Raji (cell line): ENCODE results near the gene DNAJA4.

ENCODE experiments used
- POLR2A ChIP-seq: IDR thresholded peaks from 2 replicates; pipeline ENCODE4 v1.6.1; 2011; ENCODE audit warnings: low read depth, low read length, control low read depth; ENCODE audit not compliant: insufficient read depth

The DNAJA4 gene

DNA sequence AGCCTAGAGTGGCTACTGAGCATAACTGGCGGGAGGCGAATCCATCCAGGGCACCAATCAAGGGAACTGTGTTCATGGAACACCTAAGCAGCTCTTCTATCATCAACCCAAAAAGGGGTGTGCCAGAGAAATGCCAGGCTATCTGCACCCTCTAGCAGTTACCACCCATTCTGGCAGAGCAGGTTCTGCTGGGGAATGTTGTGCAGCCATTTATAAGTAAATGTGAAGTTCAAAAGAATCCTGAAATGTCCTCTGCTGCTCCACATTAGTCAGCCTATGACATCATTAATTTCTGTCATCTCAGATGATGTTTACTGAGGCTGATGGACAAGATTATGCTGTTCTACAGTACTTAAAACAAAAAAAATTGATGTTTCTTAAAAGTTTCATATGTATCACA lies 27.3 kb downstream of the DNAJA4 start:
- no peak for TF ChIP-seq POLR2A

GRCh38 chr15:78292219-78292618 lies 27.9 kb downstream of the DNAJA4 start:
- no peak for TF ChIP-seq POLR2A

GRCh38 chr15:78299101-78299930 lies 35.0 kb downstream of the DNAJA4 start, which contains the start of gene SKIC8:
TSS of gene SKIC8 (minus strand) at chr15:78299609. CDS start at chr15:78295686, 3,923 bp downstream.
- TF ChIP-seq POLR2A = peak; percentile 91

DNA sequence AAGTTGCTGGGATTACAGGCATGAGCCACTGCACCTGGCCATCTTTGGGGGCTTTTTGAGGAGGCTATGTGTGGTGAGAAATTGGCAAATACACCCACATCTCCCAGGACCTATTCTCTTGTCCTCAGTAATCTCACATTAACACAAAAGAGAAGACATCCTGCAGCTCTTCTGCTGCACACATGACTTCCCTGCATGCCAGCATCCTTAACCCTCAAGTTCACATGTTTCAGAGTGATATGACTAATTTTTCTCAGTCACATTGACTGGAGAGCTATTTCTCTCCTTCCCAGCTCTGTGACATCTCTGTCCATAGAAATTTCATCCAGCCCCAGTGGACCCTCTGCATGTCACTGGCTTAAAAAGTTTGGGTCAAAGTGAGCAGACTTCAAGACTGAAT lies 37.0 kb downstream of the DNAJA4 start:
- TF ChIP-seq POLR2A = no peak

DNA sequence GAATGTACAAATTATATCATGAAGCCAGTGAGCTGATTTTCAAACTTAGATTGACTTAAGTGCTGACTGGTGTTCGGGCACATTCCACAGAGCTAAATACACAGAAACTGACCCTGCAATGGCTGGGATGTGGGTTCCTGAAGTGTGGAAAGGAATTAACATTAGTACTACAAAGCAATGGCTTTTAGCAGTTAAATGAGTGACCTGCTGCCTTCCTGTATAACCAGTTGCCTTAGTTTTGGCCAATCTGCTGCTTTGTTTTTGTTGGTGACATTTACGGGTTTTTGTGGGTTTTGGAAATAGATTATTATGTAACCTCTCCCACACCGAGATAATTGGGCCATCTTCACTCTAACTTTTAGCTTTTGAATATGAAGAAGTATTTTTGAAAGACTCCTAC lies 37.5 kb downstream of the DNAJA4 start:
- TF ChIP-seq POLR2A = no peak

DNA sequence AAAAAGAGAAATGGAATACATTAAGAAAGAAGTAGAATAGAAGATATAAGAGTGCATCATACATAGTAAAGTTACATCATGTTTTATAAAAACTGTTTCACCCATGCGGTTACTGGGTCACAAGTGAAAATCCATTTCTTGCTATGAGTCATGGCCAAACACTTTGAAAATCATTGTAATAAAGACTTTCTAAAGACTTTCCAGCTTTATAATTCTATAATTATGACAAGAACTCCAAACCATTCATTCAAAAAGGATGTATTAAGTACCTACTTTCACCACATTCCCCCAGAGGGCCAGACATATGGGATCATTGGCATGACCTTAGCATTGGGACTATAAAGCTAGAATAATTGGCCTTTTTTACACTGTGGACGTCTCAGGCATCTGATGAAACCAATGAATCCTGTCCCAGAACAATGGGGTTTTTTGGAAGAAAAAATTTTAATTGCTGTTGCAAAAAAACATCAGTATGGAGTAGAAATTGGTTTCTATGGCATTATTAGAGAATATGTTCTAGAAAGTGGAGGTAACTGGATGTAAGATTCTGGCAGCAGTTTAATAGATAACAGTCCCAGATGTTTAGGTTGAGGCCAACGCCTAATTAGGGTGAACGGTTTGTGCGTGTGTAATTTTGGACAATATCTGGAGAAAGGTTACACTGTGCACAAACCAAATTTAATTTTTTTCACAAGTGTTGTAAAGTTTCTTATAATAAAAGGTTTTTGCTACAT lies 38.4 kb downstream of the DNAJA4 start:
- no peak for TF ChIP-seq POLR2A

DNA sequence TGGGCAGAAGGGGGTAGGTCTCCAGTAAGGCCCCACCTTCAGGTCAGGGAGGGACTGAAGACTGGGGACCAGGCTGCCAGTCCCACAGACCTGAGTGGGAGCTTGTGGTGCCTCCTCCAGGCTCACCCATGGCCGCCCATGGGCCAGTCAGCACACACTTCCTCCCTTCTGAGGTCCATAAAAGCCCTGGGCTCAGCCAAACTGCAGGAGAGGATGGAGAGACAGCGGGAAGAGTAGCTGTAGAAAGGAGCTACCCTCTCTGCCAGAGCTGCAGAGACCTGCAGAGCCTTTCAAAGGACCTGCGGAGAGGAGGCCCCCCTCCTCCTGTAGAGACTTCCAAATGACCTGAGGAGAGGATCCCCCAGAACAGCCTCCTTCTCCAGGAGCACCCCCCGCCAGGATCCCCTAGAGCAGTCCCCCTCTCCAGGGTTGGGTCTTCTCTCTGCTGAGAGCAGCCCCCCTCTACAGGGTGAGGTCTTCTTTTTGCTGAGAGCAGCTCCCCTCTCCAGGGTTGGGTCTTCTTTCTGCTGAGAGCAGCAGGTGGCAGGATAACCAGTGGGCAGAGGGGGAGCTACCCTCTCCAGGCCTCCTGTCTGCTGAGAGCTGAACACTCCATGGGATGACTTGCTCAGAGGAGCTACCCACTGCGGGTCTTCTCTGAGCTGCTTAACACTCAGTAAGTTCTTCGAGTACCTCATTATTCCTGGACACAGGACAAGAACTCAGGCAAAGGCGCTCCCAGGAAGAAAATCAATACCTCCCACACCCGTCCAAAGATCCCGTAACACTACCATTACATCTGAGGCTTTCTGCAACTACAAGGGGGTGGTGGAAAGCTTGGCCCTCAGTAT lies 40.1 kb downstream of the DNAJA4 start:
- TF ChIP-seq POLR2A = no peak

DNA sequence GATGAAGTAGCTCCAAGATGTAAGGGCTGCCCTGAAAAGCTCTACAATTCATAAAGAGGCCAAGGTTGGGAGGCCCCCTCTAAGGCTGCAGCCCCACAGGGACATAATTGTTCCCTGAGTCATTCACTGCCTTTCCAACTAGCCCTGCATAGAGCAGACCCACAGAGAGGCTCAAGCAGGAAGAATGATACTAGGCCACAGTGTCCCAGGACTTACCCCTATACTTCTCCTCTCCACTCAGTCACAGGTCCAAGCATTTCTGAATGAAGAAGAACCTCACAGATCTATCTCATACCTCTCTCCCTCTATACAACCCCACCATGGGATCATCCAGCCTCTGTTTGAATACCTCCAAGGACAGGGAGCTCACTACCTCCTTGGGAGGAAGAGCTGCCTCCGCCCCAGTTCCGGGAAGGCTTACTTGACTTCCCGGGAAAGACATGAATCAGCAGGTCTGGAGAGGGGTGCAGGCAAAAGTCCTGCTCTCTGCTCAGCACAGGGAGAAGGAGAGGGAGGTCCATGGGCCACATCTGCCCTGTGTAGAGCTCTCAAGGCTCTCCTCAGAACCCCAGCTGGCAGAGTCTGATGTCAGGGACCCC lies 41.9 kb downstream of the DNAJA4 start:
- TF ChIP-seq POLR2A = no peak

- no peak for TF ChIP-seq POLR2A
Observed at GRCh38 chr15:78307976-78308375, 43.6 kb downstream of the DNAJA4 start.

GRCh38 chr15:78308422-78309032 lies 44.2 kb downstream of the DNAJA4 start:
- TF ChIP-seq POLR2A = no peak

GRCh38 chr15:78311292-78311691 lies 46.9 kb downstream of the DNAJA4 start:
- no peak for TF ChIP-seq POLR2A

DNA sequence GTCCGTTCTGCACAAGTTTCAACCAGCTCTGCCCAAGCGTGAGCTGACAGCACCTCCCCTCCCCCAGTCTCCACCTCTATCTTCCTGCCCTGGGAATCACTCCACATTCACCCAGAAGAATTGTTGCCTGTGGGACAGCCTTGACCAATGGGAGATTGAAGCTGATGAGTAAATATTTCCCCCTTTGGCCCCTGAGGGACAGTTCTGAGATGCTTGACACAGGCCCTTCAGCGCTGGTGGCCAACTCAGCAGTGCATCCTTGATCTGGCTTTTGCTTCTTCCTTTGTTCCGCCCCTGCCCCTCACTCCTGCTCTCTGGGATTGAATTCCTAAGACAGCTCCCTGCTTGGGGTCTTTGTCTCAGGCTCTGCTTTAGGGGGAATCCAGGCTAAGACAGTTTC lies 48.2 kb downstream of the DNAJA4 start:
- TF ChIP-seq POLR2A = no peak

DNA sequence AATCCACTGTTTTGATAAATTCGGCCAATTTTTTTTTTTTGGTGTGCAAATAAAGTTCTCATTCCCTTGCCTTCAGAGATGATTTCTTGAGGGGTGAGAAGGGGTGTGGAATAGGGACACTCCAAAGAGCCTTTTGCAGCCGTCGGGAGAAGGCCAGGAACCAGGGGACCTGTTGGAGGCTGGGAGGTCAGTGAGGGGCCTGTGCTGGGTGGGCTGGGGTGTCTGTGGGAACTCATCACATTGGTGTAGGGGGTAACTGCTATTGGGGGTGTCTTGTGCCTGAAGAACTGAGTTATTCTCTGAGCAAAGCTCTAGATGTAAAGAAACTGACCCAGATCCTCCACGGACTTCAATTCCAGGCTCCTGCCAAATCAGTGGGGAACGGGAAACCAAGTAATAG lies 48.6 kb downstream of the DNAJA4 start:
- no peak for TF ChIP-seq POLR2A

DNA sequence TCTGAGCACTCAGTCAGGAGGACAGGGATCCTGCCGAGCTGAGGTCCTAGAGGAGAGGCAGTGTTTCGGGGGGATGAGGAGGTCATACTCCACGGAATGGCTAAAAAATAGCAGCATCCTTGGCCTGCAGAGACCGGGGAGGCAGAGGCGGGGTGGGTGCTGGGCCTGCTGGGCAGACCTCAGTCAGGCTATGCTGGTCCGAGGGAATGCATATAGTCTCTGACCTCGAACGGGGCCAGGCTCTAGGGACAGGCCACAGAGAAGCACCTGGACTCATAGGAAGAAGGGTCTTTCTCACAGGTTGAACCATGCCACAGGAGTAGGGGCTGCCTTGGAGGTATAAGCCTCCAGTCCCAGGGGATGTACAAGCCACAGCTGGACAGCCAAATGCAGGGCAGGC lies 49.0 kb downstream of the DNAJA4 start:
- TF ChIP-seq POLR2A = no peak
